GM23248 (cell line): Measurements from ENCODE around the gene RERE.

Experiments
- EZH2 ChIP-seq: fragments of 200-600 bp; sonication (generic); IDR thresholded peaks from 2 replicates; pipeline ENCODE4 v1.6.1; 2018; ENCODE audit warnings: antibody characterized with exemption, mild to moderate bottlenecking; ENCODE audit not compliant: insufficient read depth, poor library complexity, severe bottlenecking
- EZH2phosphoT487 ChIP-seq: fragments of 200-600 bp; sonication (generic); IDR thresholded peaks from 2 replicates; pipeline ENCODE4 v1.6.1; 2018; ENCODE audit warnings: antibody characterized with exemption, moderate library complexity, mild to moderate bottlenecking, low read depth; ENCODE audit not compliant: insufficient read depth

- TF ChIP-seq EZH2 (no peak), EZH2phosphoT487 (no peak)
These were observed 493.7 kb downstream of the RERE start for GRCh38 chr1:8323706-8324105.
